VCaP (cell line): Measurements from ENCODE around the gene VIM.
"Not testable (repeated sequence)": the region's sequence is repeated elsewhere in the genome, so short reads cannot be mapped to it uniquely, and the experiment has no call there.

Experiments
- H3K27ac ChIP-seq: fragments of 450-650 bp; 2 replicates; pipeline ENCODE4 v1.5.1; 2017
- CTCF ChIP-seq: fragments of 450-650 bp; conservative IDR thresholded peaks from 2 replicates; pipeline ENCODE4 v1.5.1; 2017; ENCODE audit warnings: mild to moderate bottlenecking, moderate library complexity

Gene VIM

GRCh38 chr10:17263580-17263979 is 35.5 kb downstream of the VIM start:
- H3K27ac ChIP-seq: no peak overlapping the region
- no peak for TF ChIP-seq CTCF

GRCh38 chr10:17265468-17265867 is 37.4 kb downstream of the VIM start:
- TF ChIP-seq CTCF: no peak
- no peak overlapping the region for H3K27ac ChIP-seq

- H3K27ac ChIP-seq: not testable (repeated sequence)
These were observed 38.5 kb downstream of the VIM start for GRCh38 chr10:17266549-17266948.

- no peak for TF ChIP-seq CTCF
- H3K27ac ChIP-seq: no peak overlapping the region
These were observed 44.6 kb downstream of the VIM start for GRCh38 chr10:17272648-17273047.

- no peak for TF ChIP-seq CTCF
- H3K27ac ChIP-seq: no peak overlapping the region
These were observed 45.4 kb downstream of the VIM start for GRCh38 chr10:17273403-17273802.

- TF ChIP-seq CTCF: no peak
- no peak overlapping the region for H3K27ac ChIP-seq
These were observed 48.8 kb downstream of the VIM start for GRCh38 chr10:17276756-17277424.

GRCh38 chr10:17278607-17279240 is 50.7 kb downstream of the VIM start:
- no peak overlapping the region for H3K27ac ChIP-seq
- no peak for TF ChIP-seq CTCF

GRCh38 chr10:17282311-17282710 is 54.3 kb downstream of the VIM start:
- no peak for TF ChIP-seq CTCF

More at GRCh38 chr10:17282311-17282710, 54.3 kb downstream of the VIM start:
- H3K27ac ChIP-seq: no peak overlapping the region
